ENCODE results near the gene CD164L2. TPM values are rescaled to one million over a fixed set of nuclear protein-coding genes. Genes with fewer than 3 reads are reported as not detected.

The CD164L2 gene
- not detected in 2 replicates for total RNA-seq

DNA sequence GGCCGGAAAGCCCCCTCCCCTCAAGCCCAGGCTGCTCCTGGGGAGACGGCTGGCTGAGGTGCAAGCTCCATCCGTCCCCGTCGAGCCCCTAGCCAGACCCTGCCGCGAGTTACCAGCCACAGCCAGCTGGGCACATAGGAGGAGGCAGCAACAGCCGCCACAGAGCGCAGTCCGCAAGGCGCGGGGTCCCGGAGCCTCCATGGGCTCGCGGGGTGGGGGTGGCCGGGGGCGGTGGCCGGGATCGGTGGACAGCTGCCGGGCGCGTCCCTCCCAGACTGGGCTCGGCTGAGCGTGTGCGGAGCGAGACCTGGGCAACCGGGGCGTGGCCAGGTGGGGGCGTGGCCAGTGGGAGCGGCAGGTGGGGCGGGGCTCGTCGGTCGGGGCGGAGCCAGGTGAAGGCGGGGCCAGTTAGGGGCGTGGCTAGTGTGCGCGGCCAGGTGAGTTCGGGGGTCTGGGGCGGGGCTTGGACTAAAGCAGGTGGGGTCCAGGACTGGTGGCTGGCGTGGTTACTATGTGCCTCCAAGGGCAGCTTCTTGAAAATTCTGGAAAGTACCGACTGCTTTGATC is at the start of gene CD164L2:
Gene CD164L2 (minus strand): TSS at position 295 of the 567 bp plus-strand sequence. CDS start 94 bp downstream, at position 201.

DNA sequence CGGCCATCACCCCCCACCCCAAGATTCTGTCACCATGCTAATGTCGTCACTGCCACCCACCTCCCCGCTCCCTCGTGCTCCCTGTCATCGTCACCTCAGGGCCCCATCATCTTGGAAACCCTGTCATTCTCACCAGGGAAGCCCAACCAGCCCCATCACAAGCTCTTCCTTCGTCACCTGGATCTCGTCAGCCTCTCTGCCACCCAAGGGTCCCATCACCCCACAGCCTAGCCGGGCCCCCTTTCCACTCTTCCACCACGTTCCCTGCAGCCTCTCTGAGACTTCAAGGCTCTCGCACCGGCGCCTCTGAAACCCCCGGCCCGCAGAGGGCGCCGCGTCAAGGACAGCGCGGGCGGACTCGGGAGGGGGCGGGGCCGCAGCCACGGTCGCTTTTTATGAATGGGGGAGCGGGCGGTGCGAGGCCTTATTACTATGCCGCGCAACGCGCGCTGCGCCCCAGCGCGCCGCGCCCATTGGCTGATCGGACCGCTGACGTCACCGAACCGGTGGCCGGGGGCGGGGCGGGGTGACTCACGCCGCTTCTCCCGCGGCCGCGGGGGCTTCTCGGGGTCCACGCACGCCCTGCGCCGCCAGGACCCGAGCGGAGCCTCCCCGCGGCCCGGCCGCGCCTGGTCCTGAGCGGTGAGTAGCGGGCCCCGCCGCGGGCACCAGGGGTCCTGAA is 9.1 kb upstream of the CD164L2 start, which contains the start of gene GPR3:
Gene GPR3 (plus strand): TSS at position 527 of the 682 bp plus-strand sequence. CDS start 1,177 bp downstream, outside the sequence.

DNA sequence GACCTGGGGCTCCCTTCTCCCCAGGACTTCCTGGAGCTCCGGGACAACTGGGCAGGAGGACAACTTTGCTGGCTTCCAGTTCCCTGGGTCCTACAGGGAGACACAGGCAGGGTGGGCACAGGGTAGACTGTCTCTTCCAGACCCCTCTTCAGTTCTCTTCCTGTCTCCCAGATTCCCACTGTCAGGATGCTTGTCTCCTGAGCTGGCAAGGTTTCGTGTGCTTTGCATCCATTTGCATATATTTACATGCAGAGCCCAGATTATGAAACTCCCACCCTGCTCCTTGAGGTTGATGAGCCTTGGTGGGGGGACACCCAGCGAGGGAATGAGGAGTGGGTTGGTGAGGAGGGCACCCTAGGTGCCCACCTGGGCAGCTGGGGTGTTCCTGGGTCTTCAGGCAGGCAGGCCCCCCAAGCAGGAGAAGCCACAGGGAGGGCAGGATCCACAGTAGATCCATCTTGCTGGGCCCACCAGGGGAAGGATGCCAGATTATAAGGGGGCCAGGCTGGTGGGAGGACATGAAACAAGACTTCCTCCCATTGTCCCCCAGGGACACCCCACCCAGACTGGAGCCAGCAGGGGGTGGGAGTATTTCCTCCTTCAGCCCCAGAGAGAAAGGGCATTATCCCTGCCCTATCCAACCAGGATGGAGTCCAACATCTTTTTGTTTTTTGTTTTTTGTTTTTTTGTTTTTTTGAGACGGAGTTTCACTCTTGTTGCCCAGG is 8.6 kb downstream of the CD164L2 start, which contains the start of gene FCN3:
Gene FCN3 (minus strand): TSS at position 463 of the 725 bp plus-strand sequence. CDS start 6 bp downstream, at position 457.

DNA sequence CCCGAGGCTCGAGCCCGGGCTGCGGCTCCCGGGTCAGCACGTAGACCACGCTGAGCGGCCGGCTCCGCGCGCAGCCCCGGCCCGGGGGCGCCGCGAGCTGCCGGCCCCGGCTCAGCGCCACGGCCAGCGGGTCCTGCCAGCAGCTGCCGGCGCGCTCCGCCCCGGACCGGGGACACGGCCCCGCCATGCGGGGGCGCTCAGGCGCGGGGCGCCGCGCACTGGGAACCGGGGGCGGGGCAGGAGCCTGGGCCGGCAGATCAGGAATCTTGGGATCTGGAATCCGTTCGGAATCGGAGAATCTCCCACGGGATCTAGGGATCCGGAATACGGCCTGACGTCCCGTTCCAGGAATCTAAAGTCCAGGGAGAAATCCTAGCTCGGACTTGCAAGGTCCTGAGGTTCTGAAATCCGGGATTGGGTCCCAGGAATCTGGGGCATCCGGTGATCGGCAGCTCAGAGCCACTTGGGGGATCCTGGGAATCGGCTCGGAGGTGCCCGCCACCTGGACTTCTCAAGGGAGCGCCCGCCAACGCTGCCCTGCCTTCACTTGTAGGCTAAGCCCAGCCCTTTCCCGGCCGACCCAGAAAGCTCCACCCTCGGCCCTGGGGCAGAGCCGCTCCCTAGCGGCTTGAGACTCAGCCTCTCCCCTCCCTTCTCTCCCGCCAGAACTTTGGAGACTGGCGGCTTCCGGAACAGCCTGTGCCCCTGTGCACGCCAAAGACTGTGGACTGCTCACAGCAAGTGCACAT is 16.5 kb downstream of the CD164L2 start, which contains the start of gene MAP3K6:
Gene MAP3K6 (minus strand): TSS at position 551 of the 749 bp plus-strand sequence. CDS start 364 bp downstream, at position 187.

DNA sequence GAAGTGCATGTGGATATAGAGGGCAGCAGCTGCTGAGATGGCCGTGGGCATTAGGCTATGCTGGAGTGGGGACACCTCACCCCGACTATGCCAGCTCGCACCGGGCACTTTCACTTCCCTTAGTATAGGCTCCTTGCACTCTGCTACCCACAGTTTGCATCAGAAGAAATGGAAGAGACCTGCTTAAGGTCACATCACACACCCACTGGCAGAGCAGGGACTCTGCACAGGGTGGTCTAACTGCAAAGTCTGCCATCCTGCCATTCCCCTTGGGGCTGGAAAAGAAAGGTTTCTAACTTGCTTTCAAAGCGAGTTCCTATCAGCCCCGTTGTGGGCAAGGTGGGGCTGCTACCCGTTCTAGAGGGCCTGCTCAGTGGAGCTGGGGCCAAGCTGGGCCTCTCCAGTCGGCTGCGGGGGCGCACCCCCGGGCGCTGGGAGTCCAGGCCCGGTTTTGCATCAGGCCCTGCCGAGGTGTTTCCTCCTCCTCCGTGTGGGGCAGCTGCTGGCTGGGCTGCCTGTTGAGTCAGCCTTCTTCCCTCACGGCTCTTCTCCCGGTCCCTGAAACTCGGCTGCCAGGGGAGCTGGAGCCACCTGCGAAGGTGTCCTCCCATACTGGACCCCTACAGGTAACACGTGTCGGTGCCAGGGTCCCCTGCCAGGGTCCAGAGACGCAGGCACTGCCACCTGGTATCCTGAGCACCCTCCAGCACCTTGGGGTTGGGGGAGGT is 41.4 kb downstream of the CD164L2 start, which contains the start of gene SYTL1:
Gene SYTL1 (plus strand): TSS at position 498 of the 728 bp plus-strand sequence. CDS start 3,313 bp downstream, outside the sequence.

Other genes starting within 250 kb of the CD164L2 start
- gene SLC9A1, start 228.2 kb downstream of the CD164L2 start, total RNA-seq, result 11.5 and 16.5 TPM in 2 replicates
- 23.0 and 24.5 TPM in 2 replicates for gene WDTC1, start 148.7 kb downstream of the CD164L2 start, total RNA-seq
- gene TMEM222, start 61.2 kb downstream of the CD164L2 start, total RNA-seq, result 27.6 and 32.3 TPM in 2 replicates
- gene SYTL1, start 41.3 kb downstream of the CD164L2 start, total RNA-seq, result 2.8 TPM in 1 of 2 replicates, not detected in the other
- 21.4 and 34.9 TPM in 2 replicates for gene MAP3K6, start 16.4 kb downstream of the CD164L2 start, total RNA-seq
- gene FCN3, start 8.5 kb downstream of the CD164L2 start, total RNA-seq, result not detected in 2 replicates
- 0.18 and 0.86 TPM in 2 replicates for gene GPR3, start 9.3 kb upstream of the CD164L2 start, total RNA-seq
- 21.9 and 26.4 TPM in 2 replicates for gene WASF2, start 106.8 kb upstream of the CD164L2 start, total RNA-seq
- gene AHDC1, start 220.8 kb upstream of the CD164L2 start, total RNA-seq, result 7.8 and 9.2 TPM in 2 replicates